ENCODE measurements around the gene ZNF821.
A peak's percentile ranks its signal among the peaks of the same experiment; 100 is the strongest.
"Not testable (repeated sequence)": the region's sequence is repeated elsewhere in the genome, so short reads cannot be mapped to it uniquely, and the experiment has no call there.

The ZNF821 gene

DNA sequence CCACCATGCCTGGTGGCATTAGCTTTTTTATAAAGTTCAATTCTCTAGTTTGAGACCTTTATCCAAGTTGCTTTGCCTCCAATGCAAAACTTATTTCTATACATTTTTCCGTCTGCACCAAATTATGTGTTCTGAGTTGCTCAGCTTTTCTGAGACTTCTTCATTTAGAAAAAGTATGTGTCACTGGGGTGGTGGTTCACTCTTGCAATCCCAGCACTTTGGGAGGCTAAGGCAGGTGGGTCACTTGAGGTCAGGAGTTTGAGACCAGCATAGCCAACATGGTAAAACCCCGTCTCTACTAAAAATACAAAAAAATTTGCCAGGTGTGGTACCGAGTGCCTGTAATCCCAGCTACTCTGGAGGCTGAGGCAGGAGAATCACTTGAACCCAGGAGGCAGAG is 52.3 kb downstream of the ZNF821 start:
- not testable (repeated sequence) for H3K9me3 ChIP-seq (ENCODE audit: control insufficient read depth in 1 of 2, low read length in 2 of 2); H3K36me3 ChIP-seq (ENCODE audit: control insufficient read depth in 1 of 2, insufficient read depth in 2 of 2, low read length in 2 of 2); H3K9ac ChIP-seq (ENCODE audit: low read depth in 1 of 2, low read length in 2 of 2); H3K4me1 ChIP-seq (ENCODE audit: control insufficient read depth in 1 of 2, insufficient read depth in 2 of 2, low read length in 2 of 2); H3K27me3 ChIP-seq (ENCODE audit: control insufficient read depth in 1 of 2, insufficient read depth in 2 of 2, low read length in 2 of 2); H3K4me3 ChIP-seq (ENCODE audit: low read depth in 1 of 2, low read length in 2 of 2); H3K27ac ChIP-seq (ENCODE audit: low read depth, low read length)

GRCh38 chr16:71830359-71830758 is 53.6 kb downstream of the ZNF821 start:
- H3K4me3 ChIP-seq (ENCODE audit: low read depth in 1 of 2, low read length in 2 of 2), result no peak overlapping the region
- no peaks in the 10 kb centered on the region for H3K9me3 ChIP-seq (ENCODE audit: control insufficient read depth in 1 of 2, low read length in 2 of 2)
- H3K27ac ChIP-seq (ENCODE audit: low read depth, low read length), result no peak overlapping the region
- no peaks in the 10 kb centered on the region for H3K27me3 ChIP-seq (ENCODE audit: control insufficient read depth in 1 of 2, insufficient read depth in 2 of 2, low read length in 2 of 2)
- no peaks in the 10 kb centered on the region for H3K36me3 ChIP-seq (ENCODE audit: control insufficient read depth in 1 of 2, insufficient read depth in 2 of 2, low read length in 2 of 2)
- no peak overlapping the region for H3K9ac ChIP-seq (ENCODE audit: low read depth in 1 of 2, low read length in 2 of 2)
- no peaks in the 10 kb centered on the region for H3K4me1 ChIP-seq (ENCODE audit: control insufficient read depth in 1 of 2, insufficient read depth in 2 of 2, low read length in 2 of 2)

DNA sequence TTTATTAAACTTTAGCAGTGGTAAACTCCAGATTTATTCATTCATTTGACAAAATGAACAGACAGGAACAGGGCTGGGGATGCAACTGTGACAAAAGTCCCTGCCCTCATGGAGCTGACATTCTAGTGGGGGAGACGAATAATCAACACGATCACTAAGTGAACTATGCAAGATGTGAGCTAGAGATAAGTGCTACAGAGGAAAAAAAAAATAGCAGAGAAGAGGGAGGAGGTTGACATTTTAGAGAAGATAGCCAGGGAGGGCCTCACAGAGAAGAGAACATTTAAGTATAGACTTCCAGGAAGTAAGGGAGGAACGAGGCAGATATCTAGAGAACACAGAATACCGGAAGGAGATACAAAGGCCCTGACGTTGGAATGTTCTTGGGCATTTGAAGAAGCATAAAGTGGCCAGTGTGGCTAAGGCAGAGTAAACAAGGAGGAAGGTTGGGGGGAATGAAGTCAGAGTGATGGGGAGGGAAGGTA is 57.4 kb downstream of the ZNF821 start:
- no peak overlapping the region for H3K27ac ChIP-seq (ENCODE audit: low read depth, low read length)
- no peaks in the 10 kb centered on the region for H3K36me3 ChIP-seq (ENCODE audit: control insufficient read depth in 1 of 2, insufficient read depth in 2 of 2, low read length in 2 of 2)
- no peaks in the 10 kb centered on the region for H3K27me3 ChIP-seq (ENCODE audit: control insufficient read depth in 1 of 2, insufficient read depth in 2 of 2, low read length in 2 of 2)
- H3K9me3 ChIP-seq (ENCODE audit: control insufficient read depth in 1 of 2, low read length in 2 of 2), result no peaks in the 10 kb centered on the region
- H3K4me1 ChIP-seq (ENCODE audit: control insufficient read depth in 1 of 2, insufficient read depth in 2 of 2, low read length in 2 of 2), result no peaks in the 10 kb centered on the region
- no peak overlapping the region for H3K9ac ChIP-seq (ENCODE audit: low read depth in 1 of 2, low read length in 2 of 2)
- H3K4me3 ChIP-seq (ENCODE audit: low read depth in 1 of 2, low read length in 2 of 2), result no peak overlapping the region

DNA sequence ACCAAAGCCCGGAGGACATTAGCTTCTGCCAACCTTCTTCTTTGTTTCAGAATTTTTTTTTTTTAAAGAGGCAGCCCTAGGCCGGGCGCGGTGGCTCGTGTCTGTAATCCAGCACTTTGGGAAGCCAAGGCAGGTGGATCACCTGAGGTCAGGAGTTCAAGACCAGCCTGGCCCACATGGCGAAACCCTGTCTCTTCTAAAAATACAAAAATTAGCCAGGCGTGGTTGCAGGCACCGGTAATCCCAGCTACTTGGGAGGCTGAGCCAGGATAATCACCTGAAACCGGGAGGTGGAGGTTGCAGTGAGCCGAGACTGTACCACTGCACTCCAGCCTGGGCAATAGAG is 66.9 kb downstream of the ZNF821 start:
- not testable (repeated sequence) for H3K27me3 ChIP-seq (ENCODE audit: control insufficient read depth in 1 of 2, insufficient read depth in 2 of 2, low read length in 2 of 2); H3K36me3 ChIP-seq (ENCODE audit: control insufficient read depth in 1 of 2, insufficient read depth in 2 of 2, low read length in 2 of 2); H3K9ac ChIP-seq (ENCODE audit: low read depth in 1 of 2, low read length in 2 of 2); H3K4me3 ChIP-seq (ENCODE audit: low read depth in 1 of 2, low read length in 2 of 2); H3K4me1 ChIP-seq (ENCODE audit: control insufficient read depth in 1 of 2, insufficient read depth in 2 of 2, low read length in 2 of 2); H3K9me3 ChIP-seq (ENCODE audit: control insufficient read depth in 1 of 2, low read length in 2 of 2)
- H3K27ac ChIP-seq (ENCODE audit: low read depth, low read length), result peak overlapping the region; percentile 1

DNA sequence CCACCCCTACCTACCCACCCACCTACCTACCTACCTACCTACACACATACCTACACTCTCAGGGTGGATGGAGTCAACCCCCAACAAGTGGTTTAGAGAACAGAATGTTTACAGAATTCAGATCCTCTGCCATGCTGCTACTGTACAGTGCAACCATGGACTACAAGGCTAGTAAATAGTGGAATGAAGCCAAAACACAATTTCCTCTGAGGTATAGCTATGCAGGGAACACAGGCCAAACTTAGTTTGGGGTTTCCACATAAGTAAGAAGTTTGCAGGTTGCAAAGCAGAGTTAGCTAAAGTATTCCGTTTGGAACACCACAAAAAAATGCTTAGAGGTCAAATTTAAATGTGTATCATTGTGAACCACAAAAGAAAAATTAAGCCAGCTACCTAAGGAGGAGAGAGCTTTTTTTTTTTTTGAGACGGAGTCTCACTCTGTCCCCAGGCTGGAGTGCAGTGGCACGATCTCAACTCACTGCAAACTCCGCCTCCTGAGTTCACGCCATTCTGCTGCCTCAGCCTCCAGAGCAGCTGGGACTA is 72.7 kb downstream of the ZNF821 start:
- Histone ChIP-seq H3K36me3 (ENCODE audit: control insufficient read depth in 1 of 2, insufficient read depth in 2 of 2, low read length in 2 of 2) (peaks cover 0 to 3% of the 10 kb centered on the region in 2 donors), H3K27ac (ENCODE audit: low read depth, low read length) (no peak overlapping the region), H3K9me3 (ENCODE audit: control insufficient read depth in 1 of 2, low read length in 2 of 2) (no peaks in the 10 kb centered on the region), H3K4me1 (ENCODE audit: control insufficient read depth in 1 of 2, insufficient read depth in 2 of 2, low read length in 2 of 2) (peaks cover 7 to 12% of the 10 kb centered on the region in 2 donors), H3K27me3 (ENCODE audit: control insufficient read depth in 1 of 2, insufficient read depth in 2 of 2, low read length in 2 of 2) (no peaks in the 10 kb centered on the region), H3K9ac (ENCODE audit: low read depth in 1 of 2, low read length in 2 of 2) (no peak overlapping the region), H3K4me3 (ENCODE audit: low read depth in 1 of 2, low read length in 2 of 2) (no peak overlapping the region)

GRCh38 chr16:71810155-71810530 is 73.8 kb downstream of the ZNF821 start:
- H3K27me3 ChIP-seq (ENCODE audit: control insufficient read depth in 1 of 2, insufficient read depth in 2 of 2, low read length in 2 of 2); H3K4me3 ChIP-seq (ENCODE audit: low read depth in 1 of 2, low read length in 2 of 2); H3K36me3 ChIP-seq (ENCODE audit: control insufficient read depth in 1 of 2, insufficient read depth in 2 of 2, low read length in 2 of 2); H3K9ac ChIP-seq (ENCODE audit: low read depth in 1 of 2, low read length in 2 of 2); H3K9me3 ChIP-seq (ENCODE audit: control insufficient read depth in 1 of 2, low read length in 2 of 2); H3K27ac ChIP-seq (ENCODE audit: low read depth, low read length): not testable (repeated sequence)
- peaks cover 10 to 15% of the 10 kb centered on the region in 2 donors for H3K4me1 ChIP-seq (ENCODE audit: control insufficient read depth in 1 of 2, insufficient read depth in 2 of 2, low read length in 2 of 2)
